GM23338 (cell line): ENCODE data around the gene VSIG10.

Source experiments
- STAT1 ChIP-seq: IDR thresholded peaks from one replicate; pipeline ENCODE4 v1.6.1; 2016; ENCODE audit warnings: antibody characterized with exemption; ENCODE audit not compliant: unreplicated experiment
- TF ChIP-seq, protein P1 (sequence below), 2 experiments: fragments of 200-600 bp in 1 of 2; sonication (generic) in 1 of 2; conservative IDR thresholded peaks; 2 replicates each; pipeline versions ENCODE4 v1.5.1 to v1.6.1; 2016 to 2017; ENCODE audit warnings: antibody characterized with exemption in 2 of 2, low read depth in 2 of 2, mild to moderate bottlenecking in 2 of 2, moderate library complexity in 1 of 2

DNA sequence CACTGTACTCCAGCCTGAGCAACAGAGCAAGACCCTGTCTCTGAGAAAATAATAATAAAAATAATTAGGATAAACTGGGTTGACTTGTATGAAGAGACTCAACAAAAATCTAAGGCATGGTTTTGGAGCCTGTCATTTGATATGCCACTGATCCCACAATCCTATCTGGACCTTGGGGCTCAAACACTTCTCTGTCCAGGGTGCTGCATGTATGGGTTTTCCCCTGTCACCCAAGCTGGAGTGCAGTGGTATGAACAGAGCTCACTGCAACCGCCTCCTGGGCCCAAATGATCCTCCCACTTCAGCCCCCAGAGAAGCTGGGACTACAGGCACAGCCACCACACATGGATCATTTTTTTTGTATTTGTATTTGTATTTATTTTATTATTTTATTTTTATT is 5.3 kb upstream of the VSIG10 start:
- TF ChIP-seq, protein P1, sequence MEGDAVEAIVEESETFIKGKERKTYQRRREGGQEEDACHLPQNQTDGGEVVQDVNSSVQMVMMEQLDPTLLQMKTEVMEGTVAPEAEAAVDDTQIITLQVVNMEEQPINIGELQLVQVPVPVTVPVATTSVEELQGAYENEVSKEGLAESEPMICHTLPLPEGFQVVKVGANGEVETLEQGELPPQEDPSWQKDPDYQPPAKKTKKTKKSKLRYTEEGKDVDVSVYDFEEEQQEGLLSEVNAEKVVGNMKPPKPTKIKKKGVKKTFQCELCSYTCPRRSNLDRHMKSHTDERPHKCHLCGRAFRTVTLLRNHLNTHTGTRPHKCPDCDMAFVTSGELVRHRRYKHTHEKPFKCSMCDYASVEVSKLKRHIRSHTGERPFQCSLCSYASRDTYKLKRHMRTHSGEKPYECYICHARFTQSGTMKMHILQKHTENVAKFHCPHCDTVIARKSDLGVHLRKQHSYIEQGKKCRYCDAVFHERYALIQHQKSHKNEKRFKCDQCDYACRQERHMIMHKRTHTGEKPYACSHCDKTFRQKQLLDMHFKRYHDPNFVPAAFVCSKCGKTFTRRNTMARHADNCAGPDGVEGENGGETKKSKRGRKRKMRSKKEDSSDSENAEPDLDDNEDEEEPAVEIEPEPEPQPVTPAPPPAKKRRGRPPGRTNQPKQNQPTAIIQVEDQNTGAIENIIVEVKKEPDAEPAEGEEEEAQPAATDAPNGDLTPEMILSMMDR (conservative IDR thresholded peaks at IDR 0.05; ENCODE audit: low read depth in 2 of 2): no peak
- no peak for TF ChIP-seq STAT1
